ENCODE data around the gene CETN2. TPM values are rescaled to one million over a fixed set of nuclear protein-coding genes. Genes with fewer than 3 reads are reported as not detected.
"Not testable (repeated sequence)": the region's sequence is repeated elsewhere in the genome, so short reads cannot be mapped to it uniquely, and the experiment has no call there.

The CETN2 gene
- total RNA-seq, 1 donor from 2014 or later = 58.2 TPM

GRCh38 chrX:152814048-152814447 lies 16.5 kb downstream of the CETN2 start:
- peaks cover 6% of the 10 kb centered on the region for H3K27me3 Mint-ChIP-seq
- H3K9me3 Mint-ChIP-seq (ENCODE audit: low read depth) = peaks cover 20% of the 10 kb centered on the region
- no peak for TF ChIP-seq CTCF (IDR thresholded peaks at IDR 0.05; ENCODE audit: unreplicated experiment)
- no peak for DNase-seq (ENCODE audit: low spot score, unreplicated experiment)
- no peak overlapping the region for H3K27ac Mint-ChIP-seq
- H3K4me1 Mint-ChIP-seq (ENCODE audit: low read depth) = no peaks in the 10 kb centered on the region
- H3K36me3 Mint-ChIP-seq (ENCODE audit: insufficient read depth) = no peaks in the 10 kb centered on the region
- H3K4me3 Mint-ChIP-seq (ENCODE audit: low read depth) = no peak overlapping the region

- no peak for DNase-seq (ENCODE audit: low spot score, unreplicated experiment)
- Mint-ChIP-seq H3K9me3 (ENCODE audit: low read depth) (peaks cover 16% of the 10 kb centered on the region), H3K36me3 (ENCODE audit: insufficient read depth) (no peaks in the 10 kb centered on the region), H3K4me3 (ENCODE audit: low read depth) (no peak overlapping the region), H3K27ac (no peak overlapping the region), H3K4me1 (ENCODE audit: low read depth) (no peaks in the 10 kb centered on the region), H3K27me3 (peaks cover 6% of the 10 kb centered on the region)
- no peak for TF ChIP-seq CTCF (IDR thresholded peaks at IDR 0.05; ENCODE audit: unreplicated experiment)
Measured at GRCh38 chrX:152813206-152813605, 17.4 kb downstream of the CETN2 start.

- no peaks in the 10 kb centered on the region for H3K36me3 Mint-ChIP-seq (ENCODE audit: insufficient read depth)
- no peaks in the 10 kb centered on the region for H3K4me1 Mint-ChIP-seq (ENCODE audit: low read depth)
Measured at GRCh38 chrX:152810403-152810802, 20.2 kb downstream of the CETN2 start.

GRCh38 chrX:152806035-152806434 lies 24.5 kb downstream of the CETN2 start:
- Mint-ChIP-seq H3K4me1 (ENCODE audit: low read depth) (no peaks in the 10 kb centered on the region), H3K27ac (no peak overlapping the region), H3K27me3 (peaks cover 3% of the 10 kb centered on the region), H3K9me3 (ENCODE audit: low read depth) (peaks cover 6% of the 10 kb centered on the region), H3K4me3 (ENCODE audit: low read depth) (no peak overlapping the region), H3K36me3 (ENCODE audit: insufficient read depth) (no peaks in the 10 kb centered on the region)
- no peak for DNase-seq (ENCODE audit: low spot score, unreplicated experiment)
- TF ChIP-seq CTCF (IDR thresholded peaks at IDR 0.05; ENCODE audit: unreplicated experiment) = no peak

More at GRCh38 chrX:152810403-152810802, 20.2 kb downstream of the CETN2 start:
- Mint-ChIP-seq H3K27me3 (peaks cover 6% of the 10 kb centered on the region), H3K4me3 (ENCODE audit: low read depth) (no peak overlapping the region), H3K27ac (no peak overlapping the region), H3K9me3 (ENCODE audit: low read depth) (peaks cover 14% of the 10 kb centered on the region)
- no peak for DNase-seq (ENCODE audit: low spot score, unreplicated experiment)
- TF ChIP-seq CTCF (IDR thresholded peaks at IDR 0.05; ENCODE audit: unreplicated experiment) = no peak

- peaks cover 9% of the 10 kb centered on the region for H3K27me3 Mint-ChIP-seq
- no peaks in the 10 kb centered on the region for H3K36me3 Mint-ChIP-seq (ENCODE audit: insufficient read depth)
- H3K4me3 Mint-ChIP-seq (ENCODE audit: low read depth) = no peak overlapping the region
- no peak overlapping the region for H3K27ac Mint-ChIP-seq
- H3K4me1 Mint-ChIP-seq (ENCODE audit: low read depth) = no peaks in the 10 kb centered on the region
- DNase-seq (ENCODE audit: low spot score, unreplicated experiment) = no peak
- TF ChIP-seq CTCF (IDR thresholded peaks at IDR 0.05; ENCODE audit: unreplicated experiment) = no peak
- H3K9me3 Mint-ChIP-seq (ENCODE audit: low read depth) = peaks cover 10% of the 10 kb centered on the region
Measured at GRCh38 chrX:152798945-152799344, 31.6 kb downstream of the CETN2 start.

GRCh38 chrX:152787062-152787461 lies 43.5 kb downstream of the CETN2 start:
- not testable (repeated sequence) for H3K4me1 Mint-ChIP-seq (ENCODE audit: low read depth); H3K36me3 Mint-ChIP-seq (ENCODE audit: insufficient read depth); DNase-seq (ENCODE audit: low spot score, unreplicated experiment); H3K27ac Mint-ChIP-seq; H3K4me3 Mint-ChIP-seq (ENCODE audit: low read depth); H3K27me3 Mint-ChIP-seq; H3K9me3 Mint-ChIP-seq (ENCODE audit: low read depth)

Other genes starting within 250 kb of the CETN2 start
- gene GABRQ, start 192.9 kb downstream of the CETN2 start, total RNA-seq = 0.10 and 0.18 TPM in 2 replicates
- not detected in 2 replicates for gene MAGEA3, start 132.0 kb downstream of the CETN2 start, total RNA-seq
- gene CSAG2, start 121.5 kb downstream of the CETN2 start, total RNA-seq = 0.38 TPM in 1 of 2 replicates, not detected in the other
- 1.4 TPM in 1 of 2 replicates, not detected in the other for gene MAGEA2B, start 116.1 kb downstream of the CETN2 start, total RNA-seq
- gene CSAG1, start 97.0 kb downstream of the CETN2 start, total RNA-seq = not detected in 2 replicates
- gene MAGEA12, start 97.0 kb downstream of the CETN2 start, total RNA-seq = not detected in 2 replicates
- 0.22 TPM in 1 of 2 replicates, not detected in the other for gene MAGEA2, start 76.9 kb downstream of the CETN2 start, total RNA-seq
- not detected in 2 replicates for gene CSAG3, start 71.5 kb downstream of the CETN2 start, total RNA-seq
- gene MAGEA6, start 61.1 kb downstream of the CETN2 start, total RNA-seq = not detected in 2 replicates
- 29.0 and 30.0 TPM in 2 replicates for gene NSDHL, start 306 bp upstream of the CETN2 start, total RNA-seq
- 10.1 and 12.3 TPM in 2 replicates for gene ZNF185, start 67.3 kb upstream of the CETN2 start, total RNA-seq
- gene PNMA5, start 163.4 kb upstream of the CETN2 start, total RNA-seq = not detected in 2 replicates
- 31.1 and 32.8 TPM in 2 replicates for gene PNMA3, start 225.7 kb upstream of the CETN2 start, total RNA-seq
- gene PNMA6A, start 241.7 kb upstream of the CETN2 start, total RNA-seq = 6.9 and 7.0 TPM in 2 replicates